WERI-Rb-1 (cell line): Measurements from ENCODE around the gene MLLT10.
"Not testable (repeated sequence)": the region's sequence is repeated elsewhere in the genome, so short reads cannot be mapped to it uniquely, and the experiment has no call there.

ENCODE experiments used
- DNase-seq: peaks from one replicate; pipeline ENCODE4 v3.0.0-alpha.2; 2020
- H3K27ac ChIP-seq: fragments of 250-450 bp; sonication (Bioruptor Pico); 2 replicates; pipeline ENCODE4 v1.5.1; 2020; ENCODE audit warnings: mild to moderate bottlenecking, moderate library complexity
- H3K27me3 ChIP-seq: fragments of 250-450 bp; sonication (Bioruptor Pico); 2 replicates; pipeline ENCODE4 v1.5.1; 2021; ENCODE audit warnings: mild to moderate bottlenecking, low read depth, moderate library complexity; ENCODE audit not compliant: insufficient read depth, severe bottlenecking
- H3K36me3 ChIP-seq: fragments of 250-450 bp; sonication (Bioruptor Pico); 2 replicates; pipeline ENCODE4 v1.5.1; 2020; ENCODE audit warnings: mild to moderate bottlenecking, moderate library complexity
- H3K4me3 ChIP-seq: 2 replicates; pipeline ENCODE4 v1.5.1; 2011; ENCODE audit warnings: low read depth, mild to moderate bottlenecking, control low read depth, low read length
- H3K9me3 ChIP-seq: fragments of 250-450 bp; sonication (Bioruptor Pico); 2 replicates; pipeline ENCODE4 v1.5.1; 2021; ENCODE audit warnings: mild to moderate bottlenecking, moderate library complexity; ENCODE audit not compliant: severe bottlenecking
- CTCF ChIP-seq: IDR thresholded peaks from 2 replicates; pipeline ENCODE4 v1.5.1; 2011; ENCODE audit warnings: low read depth, mild to moderate bottlenecking, control low read depth, inconsistent platforms, low read length

MLLT10 gene

GRCh38 chr10:21531164-21531563 is 2.9 kb upstream of the MLLT10 start:
- no peak for DNase-seq
- no peaks in the 10 kb centered on the region for H3K27me3 ChIP-seq

GRCh38 chr10:21532694-21533466 is 1.2 kb upstream of the MLLT10 start:
- H3K27ac ChIP-seq, result peak overlapping the region; percentile 88
- no peak for TF ChIP-seq CTCF
- DNase-seq, result no peak
- H3K4me3 ChIP-seq, result peak overlapping the region; percentile 73
- H3K36me3 ChIP-seq, result no peaks in the 10 kb centered on the region
- H3K27me3 ChIP-seq, result no peaks in the 10 kb centered on the region
- no peaks in the 10 kb centered on the region for H3K9me3 ChIP-seq

More at GRCh38 chr10:21531164-21531563, 2.9 kb upstream of the MLLT10 start:
- H3K36me3 ChIP-seq, result no peaks in the 10 kb centered on the region
- TF ChIP-seq CTCF, result no peak
- no peaks in the 10 kb centered on the region for H3K9me3 ChIP-seq
- H3K27ac ChIP-seq, result 0 out of 2 replicates have a peak overlapping the region, but pooled peaks have one; percentile 33
- no peak overlapping the region for H3K4me3 ChIP-seq

- Histone ChIP-seq H3K36me3 (peaks cover 7% of the 10 kb centered on the region), H3K27ac (peak overlapping the region; percentile 66), H3K27me3 (no peaks in the 10 kb centered on the region), H3K9me3 (no peaks in the 10 kb centered on the region), H3K4me3 (peak overlapping the region; percentile 66)
- DNase-seq, result no peak
- no peak for TF ChIP-seq CTCF
Measured at GRCh38 chr10:21534280-21534586, 201 bp downstream of the MLLT10 start.

- DNase-seq, result peak; percentile 37
- H3K9me3 ChIP-seq, result no peaks in the 10 kb centered on the region
- H3K27ac ChIP-seq, result peak overlapping the region; percentile 66
- no peaks in the 10 kb centered on the region for H3K27me3 ChIP-seq
- H3K36me3 ChIP-seq, result peaks cover 7% of the 10 kb centered on the region
- no peak for TF ChIP-seq CTCF
- H3K4me3 ChIP-seq, result peak overlapping the region; percentile 66
Measured at GRCh38 chr10:21534604-21535493, 817 bp downstream of the MLLT10 start.

- Histone ChIP-seq H3K27me3 (no peaks in the 10 kb centered on the region), H3K36me3 (peaks cover 10% of the 10 kb centered on the region), H3K27ac (peak overlapping the region; percentile 37; the same call in 1 of the 2 replicates), H3K4me3 (peak overlapping the region; percentile 66), H3K9me3 (no peaks in the 10 kb centered on the region)
- DNase-seq, result no peak
- no peak for TF ChIP-seq CTCF
Measured at GRCh38 chr10:21535494-21535965, 1.5 kb downstream of the MLLT10 start.

- DNase-seq, H3K4me3 ChIP-seq: not testable (repeated sequence)
Measured at GRCh38 chr10:21535976-21536375, 1.9 kb downstream of the MLLT10 start.

More at GRCh38 chr10:21535976-21536375, 1.9 kb downstream of the MLLT10 start:
- H3K9me3 ChIP-seq, H3K27me3 ChIP-seq, H3K27ac ChIP-seq: not testable (repeated sequence)
- H3K36me3 ChIP-seq, result peaks cover 14% of the 10 kb centered on the region
